ENCODE results near the gene FAM184A. TPM values are rescaled to one million over a fixed set of nuclear protein-coding genes. Genes with fewer than 3 reads are reported as not detected.

FAM184A gene
- total RNA-seq, 1 donor from 2014 or later, result 3.4 TPM

DNA sequence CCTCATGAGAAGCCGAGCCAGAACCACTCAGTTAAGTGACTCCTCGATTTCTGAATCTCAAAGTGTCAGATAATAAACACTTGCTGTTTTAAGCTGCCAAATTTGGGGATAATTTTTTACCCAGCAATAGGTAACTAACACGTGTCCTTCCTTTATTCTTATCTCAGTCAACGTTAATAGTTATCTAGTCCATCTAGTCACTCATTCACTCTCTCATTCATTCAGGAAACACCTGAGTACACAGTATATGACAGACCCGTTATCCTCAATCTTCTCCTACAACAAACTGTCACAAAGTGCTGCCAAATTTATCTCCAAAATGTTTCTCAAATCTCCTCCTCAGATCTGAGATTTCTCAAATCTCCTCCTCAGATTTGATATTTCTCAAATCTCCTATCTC lies 13.1 kb downstream of the FAM184A start:
- intact Hi-C loops (cut with DNase I), result no loop called here
- Histone ChIP-seq H3K4me1 (no peaks in the 10 kb centered on the region), H3K4me3 (no peak overlapping the region), H3K27me3 (no peaks in the 10 kb centered on the region), H3K27ac (no peak overlapping the region), H3K9me3 (no peaks in the 10 kb centered on the region), H3K36me3 (no peaks in the 10 kb centered on the region)
- TF ChIP-seq POLR2AphosphoS5 (IDR thresholded peaks at IDR 0.05; ENCODE audit: insufficient read depth in 1 of 2, low read depth in 1 of 2) (no peak), POLR2A (IDR thresholded peaks at IDR 0.05) (no peak)
- TF ChIP-seq, protein P1, sequence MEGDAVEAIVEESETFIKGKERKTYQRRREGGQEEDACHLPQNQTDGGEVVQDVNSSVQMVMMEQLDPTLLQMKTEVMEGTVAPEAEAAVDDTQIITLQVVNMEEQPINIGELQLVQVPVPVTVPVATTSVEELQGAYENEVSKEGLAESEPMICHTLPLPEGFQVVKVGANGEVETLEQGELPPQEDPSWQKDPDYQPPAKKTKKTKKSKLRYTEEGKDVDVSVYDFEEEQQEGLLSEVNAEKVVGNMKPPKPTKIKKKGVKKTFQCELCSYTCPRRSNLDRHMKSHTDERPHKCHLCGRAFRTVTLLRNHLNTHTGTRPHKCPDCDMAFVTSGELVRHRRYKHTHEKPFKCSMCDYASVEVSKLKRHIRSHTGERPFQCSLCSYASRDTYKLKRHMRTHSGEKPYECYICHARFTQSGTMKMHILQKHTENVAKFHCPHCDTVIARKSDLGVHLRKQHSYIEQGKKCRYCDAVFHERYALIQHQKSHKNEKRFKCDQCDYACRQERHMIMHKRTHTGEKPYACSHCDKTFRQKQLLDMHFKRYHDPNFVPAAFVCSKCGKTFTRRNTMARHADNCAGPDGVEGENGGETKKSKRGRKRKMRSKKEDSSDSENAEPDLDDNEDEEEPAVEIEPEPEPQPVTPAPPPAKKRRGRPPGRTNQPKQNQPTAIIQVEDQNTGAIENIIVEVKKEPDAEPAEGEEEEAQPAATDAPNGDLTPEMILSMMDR (IDR thresholded peaks at IDR 0.05), result no peak
- no peak for DNase-seq (ENCODE audit: extremely low spot score in 2 of 2)

DNA sequence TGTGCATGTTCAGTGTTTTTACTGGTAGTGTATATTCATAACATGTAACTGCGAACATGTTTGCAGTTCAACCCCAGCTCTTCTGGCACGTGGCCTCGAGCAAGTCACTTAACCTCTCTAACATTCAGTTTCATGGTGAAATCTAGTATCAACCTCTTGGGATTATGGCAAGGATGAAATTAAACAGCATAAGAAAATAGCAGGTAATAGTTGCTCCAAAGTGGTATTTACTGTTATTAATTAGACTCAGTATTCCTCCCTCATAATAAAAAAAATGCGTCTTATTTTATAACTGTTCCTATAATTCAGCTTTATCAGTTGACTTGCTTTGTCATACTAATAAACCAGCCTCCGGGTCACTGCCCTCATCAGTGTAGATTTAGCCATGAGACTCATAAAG lies 15.0 kb downstream of the FAM184A start:
- no peak for DNase-seq (ENCODE audit: extremely low spot score in 2 of 2)
- Histone ChIP-seq H3K27me3 (no peaks in the 10 kb centered on the region), H3K27ac (no peak overlapping the region), H3K36me3 (no peaks in the 10 kb centered on the region), H3K4me1 (no peaks in the 10 kb centered on the region), H3K9me3 (no peaks in the 10 kb centered on the region), H3K4me3 (no peak overlapping the region)
- TF ChIP-seq POLR2A (IDR thresholded peaks at IDR 0.05) (no peak), POLR2AphosphoS5 (IDR thresholded peaks at IDR 0.05; ENCODE audit: insufficient read depth in 1 of 2, low read depth in 1 of 2) (no peak)
- TF ChIP-seq, protein P1 (IDR thresholded peaks at IDR 0.05), result no peak
- intact Hi-C loops (cut with DNase I), result no loop called here

DNA sequence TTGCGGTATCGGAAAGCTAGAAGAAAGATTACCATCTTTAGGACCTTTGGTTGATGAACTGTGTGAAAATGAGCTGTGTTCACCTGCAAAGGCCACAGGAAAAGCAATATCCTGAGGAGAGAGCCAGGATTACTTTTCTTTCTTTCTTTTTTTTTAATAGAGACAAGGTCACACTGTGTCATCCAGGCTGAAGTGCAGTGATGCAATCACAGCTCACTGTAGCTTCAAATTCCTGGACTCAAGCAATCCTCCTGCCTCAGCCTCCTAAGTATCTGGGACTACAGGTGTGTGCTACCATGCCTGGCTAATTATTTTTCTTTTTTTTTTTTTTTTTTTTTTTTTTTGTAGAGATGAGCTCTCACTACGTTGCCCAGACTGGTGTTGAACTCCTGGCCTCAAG lies 17.2 kb downstream of the FAM184A start:
- intact Hi-C loops (cut with DNase I), result no loop called here
- no peaks in the 10 kb centered on the region for H3K9me3 ChIP-seq
- H3K4me3 ChIP-seq, result no peak overlapping the region
- H3K4me1 ChIP-seq, result no peaks in the 10 kb centered on the region
- no peaks in the 10 kb centered on the region for H3K36me3 ChIP-seq
- no peaks in the 10 kb centered on the region for H3K27me3 ChIP-seq
- TF ChIP-seq, protein P1 (IDR thresholded peaks at IDR 0.05), result no peak
- no peak for TF ChIP-seq POLR2AphosphoS5 (IDR thresholded peaks at IDR 0.05; ENCODE audit: insufficient read depth in 1 of 2, low read depth in 1 of 2)
- no peak for TF ChIP-seq POLR2A (IDR thresholded peaks at IDR 0.05)
- no peak for DNase-seq (ENCODE audit: extremely low spot score in 2 of 2)
- no peak overlapping the region for H3K27ac ChIP-seq

DNA sequence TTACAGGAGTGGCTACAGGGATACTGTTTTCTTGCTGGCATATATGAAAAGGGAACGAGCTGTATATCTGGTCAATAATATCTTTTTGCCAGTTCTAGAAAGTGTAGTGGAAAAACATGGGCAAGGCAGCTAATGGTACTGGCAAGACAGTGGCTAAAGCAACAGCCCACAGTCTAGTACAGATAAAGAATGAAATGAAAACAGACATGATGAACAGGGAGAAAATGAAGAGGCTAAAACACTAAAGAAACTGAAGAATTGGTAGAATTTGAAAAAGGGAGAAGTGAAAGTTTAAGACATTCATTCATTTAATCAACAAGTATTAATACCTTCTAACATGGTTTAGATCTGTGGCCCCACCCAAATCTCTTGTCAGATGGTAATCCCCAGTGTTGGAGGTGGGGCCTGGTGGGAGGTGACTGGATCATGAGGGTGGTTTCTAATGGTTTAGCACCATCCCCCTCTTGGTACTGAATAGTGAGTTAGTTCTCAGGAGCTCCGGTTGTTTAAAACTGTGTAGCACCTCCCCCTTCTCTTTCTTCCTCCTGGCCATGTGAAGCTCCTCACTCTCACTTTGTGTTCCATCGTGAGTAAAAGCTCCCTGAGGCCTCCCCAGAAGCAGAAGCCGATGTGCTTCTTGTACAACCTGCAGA lies 18.1 kb downstream of the FAM184A start:
- H3K4me3 ChIP-seq, result no peak overlapping the region
- TF ChIP-seq POLR2AphosphoS5 (IDR thresholded peaks at IDR 0.05; ENCODE audit: insufficient read depth in 1 of 2, low read depth in 1 of 2), result no peak
- no peak for TF ChIP-seq POLR2A (IDR thresholded peaks at IDR 0.05)
- TF ChIP-seq, protein P1 (IDR thresholded peaks at IDR 0.05), result no peak
- H3K9me3 ChIP-seq, result no peaks in the 10 kb centered on the region
- H3K4me1 ChIP-seq, result no peaks in the 10 kb centered on the region
- no peak for DNase-seq (ENCODE audit: extremely low spot score in 2 of 2)
- intact Hi-C loops (cut with DNase I), result no loop called here
- no peaks in the 10 kb centered on the region for H3K36me3 ChIP-seq
- no peaks in the 10 kb centered on the region for H3K27me3 ChIP-seq
- no peak overlapping the region for H3K27ac ChIP-seq

DNA sequence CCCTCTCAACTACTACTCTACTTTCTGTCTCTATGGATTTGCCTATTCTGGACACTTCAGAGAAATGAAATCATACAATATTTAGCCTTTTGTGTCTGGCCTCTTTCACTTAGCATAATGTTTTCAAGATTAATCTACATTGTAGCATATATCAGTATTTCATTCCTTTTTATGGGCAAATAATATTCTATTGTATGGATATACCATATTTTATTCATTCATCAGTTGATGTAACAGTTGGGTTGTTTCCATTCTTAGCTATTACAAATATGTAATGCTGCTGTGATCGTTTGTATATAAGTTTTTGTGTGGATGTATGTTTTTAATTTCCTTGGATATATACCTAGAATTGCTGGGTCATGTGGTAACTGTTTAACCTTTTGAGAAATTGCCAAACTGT lies 23.4 kb downstream of the FAM184A start:
- no peaks in the 10 kb centered on the region for H3K4me1 ChIP-seq
- intact Hi-C loops (cut with DNase I), result no loop called here
- H3K27me3 ChIP-seq, result no peaks in the 10 kb centered on the region
- no peak overlapping the region for H3K27ac ChIP-seq
- H3K4me3 ChIP-seq, result no peak overlapping the region
- H3K9me3 ChIP-seq, result no peaks in the 10 kb centered on the region
- H3K36me3 ChIP-seq, result no peaks in the 10 kb centered on the region
- no peak for DNase-seq (ENCODE audit: extremely low spot score in 2 of 2)
- TF ChIP-seq POLR2AphosphoS5 (IDR thresholded peaks at IDR 0.05; ENCODE audit: insufficient read depth in 1 of 2, low read depth in 1 of 2) (no peak), POLR2A (IDR thresholded peaks at IDR 0.05) (no peak)
- TF ChIP-seq, protein P1 (IDR thresholded peaks at IDR 0.05), result no peak
